DND-41 (cell line): ENCODE results near the gene HRH1.
A peak's percentile ranks its signal among the peaks of the same experiment; 100 is the strongest.

Source experiments
- ATAC-seq: fragments of 200-7000 bp; cut with Tn5 transposase; 3 replicates; pipeline ENCODE4 v1.9.1; 2021; ENCODE audit warnings: low read depth; ENCODE audit not compliant: insufficient read depth
- DNase-seq: peaks from one replicate; pipeline ENCODE4 v3.0.0-alpha.2; 2020
- H2AFZ ChIP-seq: 2 replicates; pipeline ENCODE4 v1.6.0; 2012; ENCODE audit warnings: low read depth, low read length
- H3K27ac ChIP-seq: 2 replicates; pipeline ENCODE4 v1.5.1; 2012; ENCODE audit warnings: low read length, inconsistent platforms
- H3K27me3 ChIP-seq: fragments of 200-600 bp; sonication (generic); 2 replicates; pipeline ENCODE4 v1.6.0; 2012; ENCODE audit warnings: low read length, mild to moderate bottlenecking, inconsistent platforms; ENCODE audit not compliant: insufficient read depth, poor library complexity
- H3K36me3 ChIP-seq: 2 replicates; pipeline ENCODE4 v1.5.1; 2012; ENCODE audit warnings: low read length, inconsistent platforms; ENCODE audit not compliant: insufficient read depth
- H3K4me1 ChIP-seq: 2 replicates; pipeline ENCODE4 v1.5.1; 2012; ENCODE audit warnings: mild to moderate bottlenecking, low read length; ENCODE audit not compliant: insufficient read depth
- H3K4me2 ChIP-seq: 2 replicates; pipeline ENCODE4 v1.6.0; 2012; ENCODE audit warnings: mild to moderate bottlenecking, moderate library complexity, low read length, inconsistent platforms; ENCODE audit not compliant: insufficient read depth
- H3K4me3 ChIP-seq, 2 experiments: fragments of 200-600 bp in 1 of 2; shearing (Covaris generic) in 1 of 2; 2 replicates each; pipeline ENCODE4 v1.5.1; 2012 to 2016; ENCODE audit warnings: inconsistent platforms in 2 of 2, low read length in 2 of 2, mild to moderate bottlenecking in 2 of 2, low read depth in 1 of 2, moderate library complexity in 1 of 2
- H3K79me2 ChIP-seq: 2 replicates; pipeline ENCODE4 v1.6.0; 2012; ENCODE audit warnings: low read length, inconsistent platforms; ENCODE audit not compliant: insufficient read depth
- H3K9ac ChIP-seq: 2 replicates; pipeline ENCODE4 v1.6.0; 2012; ENCODE audit warnings: low read depth, mild to moderate bottlenecking, inconsistent platforms, low read length, moderate library complexity
- H3K9me3 ChIP-seq: 2 replicates; pipeline ENCODE4 v1.5.1; 2012; ENCODE audit warnings: low read length, moderate library complexity, mild to moderate bottlenecking, inconsistent platforms; ENCODE audit not compliant: insufficient read depth, severe bottlenecking
- H4K20me1 ChIP-seq: 2 replicates; pipeline ENCODE4 v1.6.0; 2012; ENCODE audit warnings: low read length; ENCODE audit not compliant: insufficient read depth
- EZH2 ChIP-seq: IDR thresholded peaks from 3 replicates; pipeline ENCODE4 v1.6.1; 2012; ENCODE audit warnings: borderline replicate concordance, low read depth, mild to moderate bottlenecking, moderate library complexity, low read length, inconsistent platforms; ENCODE audit not compliant: severe bottlenecking
- TF ChIP-seq, protein P1 (sequence below): IDR thresholded peaks from 2 replicates; pipeline ENCODE4 v1.5.1; 2012; ENCODE audit warnings: borderline replicate concordance, low read length, moderate library complexity, mild to moderate bottlenecking; ENCODE audit not compliant: poor library complexity, severe bottlenecking; ENCODE audit errors: extremely low read depth

The HRH1 gene

DNA sequence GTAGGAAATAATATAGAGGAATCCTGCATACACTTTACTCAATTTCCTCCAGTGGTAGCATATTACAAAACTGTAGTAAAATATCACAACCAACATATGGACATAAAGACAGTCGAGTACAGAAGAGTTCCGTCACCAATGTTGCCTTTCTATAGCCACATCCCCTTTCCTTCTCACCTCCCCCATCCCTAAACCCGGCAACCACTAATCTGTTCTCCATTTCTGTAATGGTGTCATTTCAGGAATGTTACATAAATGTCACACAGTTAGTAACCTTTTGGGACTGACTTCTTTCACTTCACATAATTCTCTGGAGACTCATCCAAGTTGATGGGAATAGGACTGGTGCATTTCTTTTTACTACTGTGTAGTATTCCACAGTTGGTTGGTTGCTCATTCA lies 76.5 kb downstream of the HRH1 start:
- TF ChIP-seq EZH2, result no peak
- TF ChIP-seq, protein P1, sequence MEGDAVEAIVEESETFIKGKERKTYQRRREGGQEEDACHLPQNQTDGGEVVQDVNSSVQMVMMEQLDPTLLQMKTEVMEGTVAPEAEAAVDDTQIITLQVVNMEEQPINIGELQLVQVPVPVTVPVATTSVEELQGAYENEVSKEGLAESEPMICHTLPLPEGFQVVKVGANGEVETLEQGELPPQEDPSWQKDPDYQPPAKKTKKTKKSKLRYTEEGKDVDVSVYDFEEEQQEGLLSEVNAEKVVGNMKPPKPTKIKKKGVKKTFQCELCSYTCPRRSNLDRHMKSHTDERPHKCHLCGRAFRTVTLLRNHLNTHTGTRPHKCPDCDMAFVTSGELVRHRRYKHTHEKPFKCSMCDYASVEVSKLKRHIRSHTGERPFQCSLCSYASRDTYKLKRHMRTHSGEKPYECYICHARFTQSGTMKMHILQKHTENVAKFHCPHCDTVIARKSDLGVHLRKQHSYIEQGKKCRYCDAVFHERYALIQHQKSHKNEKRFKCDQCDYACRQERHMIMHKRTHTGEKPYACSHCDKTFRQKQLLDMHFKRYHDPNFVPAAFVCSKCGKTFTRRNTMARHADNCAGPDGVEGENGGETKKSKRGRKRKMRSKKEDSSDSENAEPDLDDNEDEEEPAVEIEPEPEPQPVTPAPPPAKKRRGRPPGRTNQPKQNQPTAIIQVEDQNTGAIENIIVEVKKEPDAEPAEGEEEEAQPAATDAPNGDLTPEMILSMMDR, result no peak
- H3K4me2 ChIP-seq, result no peak overlapping the region
- H4K20me1 ChIP-seq, result no peaks in the 10 kb centered on the region
- DNase-seq, result no peak
- H3K4me3 ChIP-seq, result no peak overlapping the region
- no peak for ATAC-seq
- H3K4me1 ChIP-seq, result no peaks in the 10 kb centered on the region
- H3K36me3 ChIP-seq, result no peaks in the 10 kb centered on the region
- no peaks in the 10 kb centered on the region for H3K9me3 ChIP-seq
- H3K79me2 ChIP-seq, result no peaks in the 10 kb centered on the region
- no peak overlapping the region for H3K9ac ChIP-seq
- H2AFZ ChIP-seq, result no peak overlapping the region
- H3K27ac ChIP-seq, result no peak overlapping the region
- H3K27me3 ChIP-seq, result peaks cover 4% of the 10 kb centered on the region

DNA sequence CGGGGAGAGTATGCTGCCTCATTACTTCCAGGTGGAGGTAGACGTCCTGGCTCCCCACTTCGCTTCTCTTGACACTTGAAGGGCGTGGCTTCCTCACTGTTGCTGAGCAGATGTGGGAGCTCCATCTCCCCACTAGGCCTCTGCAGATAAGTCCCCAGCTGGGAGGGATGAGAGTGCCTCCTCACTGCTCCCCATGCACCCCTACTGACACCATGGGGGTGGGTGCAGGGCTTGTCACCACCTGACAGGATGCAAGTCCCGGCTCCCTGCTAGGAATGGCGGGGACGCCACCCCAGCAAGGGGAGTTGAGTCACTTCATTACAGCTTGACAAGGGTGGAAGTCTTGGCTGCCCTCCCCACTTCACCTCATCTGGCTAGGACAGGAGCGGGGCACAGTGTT lies 81.1 kb downstream of the HRH1 start:
- no peaks in the 10 kb centered on the region for H4K20me1 ChIP-seq
- H3K4me2 ChIP-seq, result no peak overlapping the region
- no peaks in the 10 kb centered on the region for H3K36me3 ChIP-seq
- no peak for TF ChIP-seq EZH2
- TF ChIP-seq, protein P1, result no peak
- H3K27ac ChIP-seq, result no peak overlapping the region
- DNase-seq (no peak), ATAC-seq (no peak)
- no peaks in the 10 kb centered on the region for H3K79me2 ChIP-seq
- H3K9ac ChIP-seq, result no peak overlapping the region
- no peaks in the 10 kb centered on the region for H3K4me1 ChIP-seq
- no peak overlapping the region for H2AFZ ChIP-seq
- peaks cover 4% of the 10 kb centered on the region for H3K27me3 ChIP-seq
- no peak overlapping the region for H3K4me3 ChIP-seq
- H3K9me3 ChIP-seq, result no peaks in the 10 kb centered on the region

DNA sequence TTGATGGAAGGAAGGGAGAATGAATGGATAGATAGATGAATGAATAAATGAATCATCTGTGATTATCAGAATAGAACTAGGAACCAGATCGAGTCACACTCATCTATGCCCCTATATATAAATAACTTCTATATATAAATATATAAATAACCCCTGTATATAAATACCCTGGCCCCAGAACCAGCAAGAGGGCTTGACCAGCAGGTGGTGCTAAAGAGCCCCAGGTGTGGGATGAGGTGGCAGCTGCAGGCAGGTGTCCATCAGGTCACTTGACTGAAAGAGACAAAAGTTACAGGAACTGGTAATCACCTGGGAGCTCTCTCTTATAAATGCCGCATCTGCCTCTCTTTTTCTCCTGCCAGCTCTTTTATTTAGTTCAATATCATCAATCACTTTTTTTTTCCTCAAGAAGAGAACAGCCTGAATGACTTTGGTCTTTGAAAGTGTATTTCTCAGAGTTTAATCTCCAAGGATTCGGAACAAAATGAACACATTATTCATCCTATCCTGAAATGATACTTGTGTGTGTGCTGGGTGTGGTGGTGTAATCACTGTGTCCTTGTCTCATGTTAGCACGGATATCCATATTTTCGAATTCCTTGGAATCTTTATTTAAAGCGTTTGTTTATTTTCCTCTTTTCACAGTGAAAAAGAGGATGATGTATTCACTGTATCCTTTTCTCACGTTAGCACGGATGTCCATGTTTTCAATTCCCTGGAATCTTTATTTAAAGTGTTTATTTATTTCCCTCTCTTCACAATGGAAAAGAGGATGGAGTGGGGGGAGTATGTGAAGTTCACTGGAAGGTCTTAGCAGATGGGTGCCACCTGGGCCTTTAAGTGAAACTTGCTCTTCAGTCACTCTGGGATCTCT lies 82.5 kb downstream of the HRH1 start:
- ATAC-seq (peak; percentile 65), DNase-seq (peak; percentile 61)
- TF ChIP-seq, protein P1, result peak; percentile 66
- no peak for TF ChIP-seq EZH2
- H3K4me2 ChIP-seq, result no peak overlapping the region
- H3K27ac ChIP-seq, result no peak overlapping the region
- no peak overlapping the region for H3K4me3 ChIP-seq
- peaks cover 4% of the 10 kb centered on the region for H3K27me3 ChIP-seq
- no peaks in the 10 kb centered on the region for H3K4me1 ChIP-seq
- no peak overlapping the region for H2AFZ ChIP-seq
- no peak overlapping the region for H3K9ac ChIP-seq
- H3K9me3 ChIP-seq, result no peaks in the 10 kb centered on the region
- H4K20me1 ChIP-seq, result no peaks in the 10 kb centered on the region
- no peaks in the 10 kb centered on the region for H3K36me3 ChIP-seq
- no peaks in the 10 kb centered on the region for H3K79me2 ChIP-seq
